Ureter (tissue), 1 donor: ENCODE results near the gene GPR4. TPM values are rescaled to one million over a fixed set of nuclear protein-coding genes. Genes with fewer than 3 reads are reported as not detected.
"Not testable (repeated sequence)": the region's sequence is repeated elsewhere in the genome, so short reads cannot be mapped to it uniquely, and the experiment has no call there.

Experiments
- DNase-seq: peaks from one replicate; pipeline ENCODE4 v3.0.0-alpha.2; 2020; ENCODE audit warnings: low spot score
- total RNA-seq: library from RNA; stranded (reverse); gene quantifications from one replicate; pipeline ENCODE4 v1.2.4, GENCODE V29; 2023
- donor health status: DM: yes; HTN: yes; CAD: no.

The GPR4 gene
- total RNA-seq: 5.1 TPM

- DNase-seq: no peak
Observed at GRCh38 chr19:45601524-45602374, at the start of gene GPR4. GPR4 (minus strand) TSS chr19:45602212; CDS start chr19:45591866, 10,346 bp downstream.

GRCh38 chr19:45650722-45651121 is 48.7 kb upstream of the GPR4 start:
- no peak for DNase-seq

GRCh38 chr19:45646345-45646698 is 44.3 kb upstream of the GPR4 start:
- DNase-seq: no peak

- DNase-seq: peak; percentile 63
Observed at GRCh38 chr19:45645631-45646344, 43.8 kb upstream of the GPR4 start.

- no peak for DNase-seq
Observed at GRCh38 chr19:45645068-45645630, 43.1 kb upstream of the GPR4 start.

GRCh38 chr19:45643927-45644771 is 42.1 kb upstream of the GPR4 start:
- no peak for DNase-seq

- peak; percentile 91 for DNase-seq
Observed at GRCh38 chr19:45643024-45643926, 41.3 kb upstream of the GPR4 start.

- peak; percentile 92 for DNase-seq
Observed at GRCh38 chr19:45641274-45642105, 39.5 kb upstream of the GPR4 start.

GRCh38 chr19:45640849-45641273 is 38.8 kb upstream of the GPR4 start:
- peak; percentile 59 for DNase-seq

GRCh38 chr19:45638930-45639729 is 37.1 kb upstream of the GPR4 start, which contains the start of gene EML2:
EML2 (minus strand) TSS chr19:45639397; CDS start chr19:45639376, 21 bp downstream.
- DNase-seq: peak; percentile 62

- peak; percentile 67 for DNase-seq
Observed at GRCh38 chr19:45637890-45638667, 36.1 kb upstream of the GPR4 start.

GRCh38 chr19:45636902-45637301 is 34.9 kb upstream of the GPR4 start:
- DNase-seq: no peak

- DNase-seq: no peak
Observed at GRCh38 chr19:45636275-45636674, 34.3 kb upstream of the GPR4 start.

- DNase-seq: peak; percentile 90
Observed at GRCh38 chr19:45632468-45633196, 30.6 kb upstream of the GPR4 start.

- DNase-seq: no peak
Observed at GRCh38 chr19:45630463-45630862, 28.5 kb upstream of the GPR4 start.

- DNase-seq: no peak
Observed at GRCh38 chr19:45629704-45630103, 27.7 kb upstream of the GPR4 start.

- not testable (repeated sequence) for DNase-seq
Observed at GRCh38 chr19:45628219-45628618, 26.2 kb upstream of the GPR4 start.
